T-helper 22 cell (primary cell): ENCODE measurements around the gene INPP4A.

Experiments
- DNase-seq: peaks from one replicate; pipeline ENCODE4 v3.0.0-alpha.2; 2020; ENCODE audit warnings: low read depth

INPP4A gene

DNA sequence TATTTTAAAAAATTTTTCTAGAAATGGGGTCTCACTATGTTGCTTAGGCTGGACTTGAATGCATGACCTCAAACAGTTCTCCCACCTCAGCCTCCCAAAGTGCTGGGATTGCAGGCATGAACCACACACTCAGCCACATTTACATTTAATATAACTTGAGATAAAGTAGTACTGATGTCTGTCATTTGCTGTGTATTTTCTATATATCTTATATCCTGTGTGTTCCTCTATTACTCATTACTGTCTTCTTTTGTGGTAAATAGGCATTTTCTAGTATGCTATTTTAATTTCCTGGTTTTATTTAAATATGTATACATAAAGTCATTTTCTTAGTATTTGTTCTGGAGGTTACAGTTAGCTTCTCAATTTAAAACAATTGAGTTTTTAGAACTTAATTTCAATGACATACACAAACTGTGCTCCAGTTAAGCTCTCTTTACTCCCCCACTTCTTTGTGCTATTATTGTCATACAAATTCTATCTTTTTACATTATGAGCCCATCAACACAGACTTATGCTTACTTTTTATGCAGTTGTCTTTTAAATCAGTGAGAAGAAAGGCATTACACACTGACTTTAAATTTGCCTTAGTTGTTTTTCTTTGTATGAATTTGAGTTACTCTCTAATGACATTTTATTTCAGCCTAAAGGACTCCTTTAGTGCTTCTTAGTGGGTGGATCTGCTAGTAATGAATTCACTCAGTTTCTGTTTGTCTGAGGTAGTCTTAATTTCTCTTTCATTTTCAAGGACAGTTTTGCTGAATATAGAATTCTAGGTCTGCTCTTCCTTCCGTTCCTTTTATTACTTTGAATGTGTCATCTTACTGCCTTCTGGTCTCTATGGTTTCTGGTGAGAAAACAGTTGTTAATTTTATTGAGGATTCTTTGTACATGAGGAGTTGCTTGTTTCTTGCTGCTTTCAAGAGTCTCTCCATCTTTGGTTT, 6.2 kb upstream of the INPP4A start:
- DNase-seq: no peak

DNA sequence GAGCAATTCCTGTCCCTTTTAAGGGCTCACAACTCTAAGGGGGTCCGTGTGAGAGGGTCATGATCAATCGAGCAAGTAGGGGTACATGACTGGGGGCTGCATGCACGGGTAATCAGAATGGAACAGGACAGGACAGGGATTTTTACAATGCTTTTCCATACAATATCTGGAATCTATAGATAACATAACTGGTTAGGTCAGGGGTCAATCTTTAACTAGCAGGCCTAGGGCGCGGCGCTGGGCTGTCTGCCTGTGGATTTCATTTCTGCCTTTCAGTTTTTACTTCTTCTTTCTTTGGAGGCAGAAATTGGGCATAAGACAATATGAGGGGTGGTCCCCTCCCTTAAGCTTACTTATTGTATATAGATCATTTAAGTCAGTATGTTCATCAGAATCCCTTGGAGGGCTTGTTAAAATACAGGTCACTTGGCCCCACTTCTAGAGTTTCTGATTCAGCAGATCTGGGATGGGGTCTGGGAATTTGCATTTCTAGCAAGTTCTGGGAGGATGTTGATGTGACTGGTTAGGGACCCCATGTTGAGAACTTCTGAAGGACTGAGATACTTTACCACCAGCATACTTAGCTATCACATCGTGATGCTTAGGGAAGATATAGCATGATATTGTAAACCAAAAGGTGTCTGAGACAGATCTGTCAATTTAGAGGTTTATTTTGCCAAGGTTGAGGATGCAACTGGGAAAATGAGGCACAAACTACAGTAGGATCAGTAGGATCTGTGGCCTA, 2.8 kb upstream of the INPP4A start:
- DNase-seq: no peak

DNA sequence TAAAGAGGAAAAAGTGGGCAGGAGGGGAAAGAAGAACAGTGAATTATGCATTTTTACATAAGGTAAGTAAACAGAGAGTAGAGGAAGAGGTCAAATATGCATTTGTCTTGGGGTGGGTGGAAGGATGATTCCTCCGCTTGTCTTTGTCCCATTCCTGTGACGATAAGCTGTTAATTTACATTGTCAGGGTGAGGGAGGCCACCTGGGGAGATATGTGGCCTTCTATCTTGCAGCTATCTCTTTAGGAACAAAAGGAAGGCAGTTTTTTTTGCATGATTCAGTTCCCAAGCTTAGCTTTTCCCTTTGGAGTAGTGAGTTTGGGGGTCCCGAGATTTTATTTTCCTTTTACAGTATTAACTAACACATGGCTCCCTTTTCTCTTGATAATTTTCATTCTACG, 2.2 kb upstream of the INPP4A start:
- no peak for DNase-seq

DNA sequence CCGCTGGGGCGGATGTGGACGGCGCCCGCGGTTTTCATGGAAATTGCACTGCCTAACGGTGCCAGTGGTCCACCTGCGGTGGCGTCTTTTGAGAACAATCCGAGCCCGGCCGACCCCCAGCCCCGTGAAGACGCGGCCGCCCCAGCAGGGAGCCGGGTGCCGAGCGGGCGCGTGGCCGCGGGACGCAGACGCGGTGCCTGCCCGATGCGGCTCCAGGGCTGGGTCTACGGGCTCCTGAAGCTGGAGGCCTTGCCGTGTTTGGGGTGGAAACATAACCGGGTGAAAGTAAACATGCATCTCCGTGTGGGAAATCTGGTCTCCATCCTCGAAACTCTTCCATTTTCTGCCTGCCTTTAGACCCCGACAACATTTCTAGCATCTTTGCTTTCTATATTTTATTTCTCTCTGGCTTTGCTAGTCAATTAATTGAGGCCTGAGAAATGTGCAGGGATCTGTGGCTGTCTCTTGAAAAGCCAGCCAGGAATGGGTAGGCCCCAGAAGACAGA, 572 bp downstream of the INPP4A start:
- DNase-seq: no peak

DNA sequence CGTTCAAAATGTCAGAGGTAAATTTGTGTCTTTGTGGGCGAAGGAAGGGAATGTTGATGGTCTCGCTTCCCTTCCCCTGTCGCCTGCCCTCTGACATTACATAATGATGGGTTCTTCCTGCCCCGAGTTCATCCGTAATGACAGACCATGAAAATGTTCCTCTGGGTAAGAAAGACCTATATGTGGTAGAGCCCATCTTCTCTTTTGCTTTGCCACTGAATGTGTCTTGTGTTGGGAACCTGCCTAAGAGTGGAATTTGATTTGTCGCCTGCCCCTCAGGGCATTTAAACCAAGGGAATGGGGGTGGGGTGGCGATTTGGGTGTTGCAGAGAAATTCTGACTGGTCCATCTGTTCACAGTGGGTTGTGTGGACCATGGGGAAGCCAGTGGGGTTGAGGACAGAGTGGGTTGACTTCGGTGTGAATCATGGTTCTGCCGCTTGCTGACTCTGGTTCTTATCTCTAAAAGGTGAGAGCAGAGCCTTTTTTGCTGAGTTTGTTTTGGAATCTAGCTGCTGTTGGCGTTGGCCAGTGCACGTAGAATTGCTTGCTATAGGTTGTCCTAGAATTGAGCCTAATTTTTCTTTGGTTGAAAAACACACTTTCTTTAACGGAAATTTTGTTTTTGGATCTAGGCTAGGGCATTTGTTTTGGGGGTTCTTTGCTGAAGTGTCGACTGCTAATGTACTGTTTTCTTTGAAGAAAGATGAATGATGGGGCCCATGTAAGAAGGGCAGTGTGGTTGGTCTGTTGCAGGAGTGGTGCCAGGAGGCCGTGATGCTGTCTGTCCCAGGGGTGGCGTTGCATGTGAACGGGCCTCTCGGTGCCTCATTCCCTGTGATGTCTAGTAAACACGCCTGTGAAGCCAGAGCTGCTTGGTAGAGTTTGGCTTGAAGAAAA, 1.3 kb downstream of the INPP4A start:
- no peak for DNase-seq

DNA sequence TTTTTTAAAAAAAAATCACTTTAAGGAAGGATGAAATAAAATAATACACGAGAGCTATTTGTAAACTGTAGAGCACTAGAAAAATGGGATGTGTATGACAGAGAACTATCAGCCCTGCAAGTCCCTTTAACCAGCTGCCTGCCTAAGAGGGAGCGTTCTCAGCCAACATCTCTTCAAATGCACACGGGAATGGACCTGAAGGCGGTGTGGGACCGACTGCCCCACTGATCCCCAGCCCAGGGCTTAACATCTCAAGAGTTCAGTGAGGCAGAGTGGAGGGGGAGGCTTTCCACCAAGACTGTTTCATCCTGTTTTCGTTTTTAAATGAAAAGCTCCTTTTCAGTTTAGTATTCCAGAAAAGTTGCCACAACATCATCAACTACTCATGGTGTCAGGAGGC, 2.2 kb downstream of the INPP4A start:
- DNase-seq: no peak

DNA sequence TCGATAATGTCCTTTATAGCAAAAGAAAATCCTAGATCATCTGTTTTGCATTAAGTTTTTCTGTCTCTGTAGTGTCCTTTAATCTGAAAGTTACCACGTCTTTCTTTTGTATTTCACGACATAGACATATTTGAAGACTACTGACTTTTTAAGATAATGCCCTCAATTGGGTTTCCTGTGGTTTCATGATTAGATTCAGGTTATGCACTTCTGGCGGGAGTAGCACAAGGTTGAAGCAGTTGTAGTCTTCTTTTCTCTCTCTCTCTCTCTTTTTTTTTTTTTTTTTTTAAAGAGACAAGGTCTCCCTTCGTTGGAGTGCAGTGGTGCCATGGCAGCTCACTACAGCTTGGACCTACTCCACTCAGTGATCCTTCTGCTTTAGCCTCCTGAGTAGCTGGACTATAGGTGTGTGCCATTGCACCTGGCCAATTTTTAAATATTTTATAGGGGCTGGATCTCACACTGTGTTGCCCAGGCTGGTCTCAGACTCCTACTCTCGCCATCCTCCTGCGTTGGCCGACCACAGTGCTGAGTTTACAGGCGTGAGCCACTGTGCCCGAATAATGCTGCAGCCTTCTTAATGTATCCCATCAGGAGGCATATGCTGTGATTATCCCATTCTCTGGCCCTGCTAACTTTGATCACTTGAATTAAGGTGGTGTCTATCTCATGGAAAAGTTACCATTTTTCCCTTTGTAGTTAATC, 3.9 kb downstream of the INPP4A start:
- DNase-seq: no peak

DNA sequence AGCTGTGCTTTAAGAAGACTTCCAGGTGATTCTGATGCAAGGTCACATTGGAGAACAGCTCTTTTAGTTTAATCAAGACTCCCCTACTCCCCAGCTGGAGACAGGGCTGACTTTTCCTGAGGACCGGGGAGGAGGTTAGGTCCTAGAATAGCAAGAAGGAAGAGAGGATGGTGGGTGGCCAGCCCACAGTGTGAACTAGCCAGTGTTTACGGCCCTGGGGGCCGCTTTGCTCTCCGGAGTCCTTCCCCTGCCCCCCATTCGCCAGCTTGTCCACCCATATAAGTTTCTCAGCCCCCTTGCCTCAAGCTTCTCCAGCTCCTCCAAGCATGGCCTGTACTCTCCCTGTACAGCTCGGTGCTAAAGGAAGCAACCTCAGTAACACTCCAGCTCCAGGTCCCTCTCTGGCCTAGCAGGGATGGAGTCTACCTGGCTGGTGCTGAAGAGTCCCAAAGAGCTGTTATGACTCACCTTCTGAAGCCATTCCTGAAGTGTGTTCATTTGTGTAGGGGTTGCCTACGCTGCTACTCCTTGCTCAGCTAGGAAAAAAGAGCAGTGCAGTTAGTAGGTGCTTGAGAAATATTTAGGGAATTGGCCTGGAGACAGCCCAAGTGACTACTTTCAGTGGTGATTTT, 7.9 kb downstream of the INPP4A start:
- no peak for DNase-seq

DNA sequence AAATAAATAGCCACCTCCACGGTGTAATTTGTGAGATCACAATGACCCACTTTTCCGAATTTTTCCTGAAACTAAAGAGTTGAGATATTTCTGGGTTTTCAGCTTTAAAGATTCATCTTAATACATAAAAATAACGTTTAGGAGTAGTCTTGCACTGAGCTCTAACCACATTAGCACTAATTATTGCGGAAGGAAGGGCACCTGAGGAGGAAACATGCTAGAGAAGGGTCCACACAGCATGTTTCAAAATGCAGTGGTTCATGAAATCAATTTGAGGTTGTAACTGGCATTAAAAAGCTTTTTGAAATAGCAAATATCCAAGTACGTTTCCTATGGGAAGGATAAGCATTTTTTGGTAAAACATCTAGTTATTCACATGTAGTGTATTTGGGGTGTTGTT, 8.4 kb downstream of the INPP4A start:
- DNase-seq: no peak

DNA sequence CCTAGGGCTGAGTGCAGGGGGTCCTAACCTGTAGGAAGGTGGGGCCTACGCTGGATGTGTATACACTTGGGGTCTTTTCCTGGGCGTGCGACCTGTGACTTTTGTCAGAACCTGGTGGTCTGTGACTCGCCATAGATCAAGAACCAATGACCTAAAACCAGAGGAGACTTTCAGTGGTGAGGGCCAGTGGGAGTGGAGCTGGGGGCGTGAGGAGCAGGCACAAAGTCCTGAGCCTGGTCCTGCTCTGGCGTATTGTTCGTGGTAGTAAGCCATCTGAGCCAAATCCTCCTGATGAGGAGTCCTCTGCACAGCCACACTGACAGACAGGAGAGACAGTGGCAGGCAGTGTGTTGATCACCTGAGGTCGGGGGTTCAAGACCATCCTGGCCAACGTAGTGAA, 8.9 kb downstream of the INPP4A start:
- DNase-seq: no peak

DNA sequence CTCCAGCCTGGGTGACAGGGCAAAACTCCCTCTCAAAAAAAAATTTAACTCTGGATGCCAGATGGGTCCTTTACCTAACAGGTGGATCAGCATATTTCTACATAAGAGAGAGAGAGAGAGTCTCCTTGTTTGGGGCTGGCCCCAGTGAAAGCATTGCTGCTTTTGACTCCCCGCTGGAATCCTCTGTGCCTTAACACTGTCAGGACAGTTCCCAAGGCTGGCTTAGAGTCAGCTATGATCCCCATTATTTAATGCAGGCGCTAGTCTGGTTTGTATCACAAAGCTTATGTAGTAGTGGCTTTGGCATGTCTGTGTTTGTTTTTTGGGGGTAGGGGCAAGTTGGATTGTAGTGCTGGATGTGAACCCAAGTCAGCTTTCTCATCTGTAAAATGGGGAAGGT, 9.4 kb downstream of the INPP4A start:
- no peak for DNase-seq

DNA sequence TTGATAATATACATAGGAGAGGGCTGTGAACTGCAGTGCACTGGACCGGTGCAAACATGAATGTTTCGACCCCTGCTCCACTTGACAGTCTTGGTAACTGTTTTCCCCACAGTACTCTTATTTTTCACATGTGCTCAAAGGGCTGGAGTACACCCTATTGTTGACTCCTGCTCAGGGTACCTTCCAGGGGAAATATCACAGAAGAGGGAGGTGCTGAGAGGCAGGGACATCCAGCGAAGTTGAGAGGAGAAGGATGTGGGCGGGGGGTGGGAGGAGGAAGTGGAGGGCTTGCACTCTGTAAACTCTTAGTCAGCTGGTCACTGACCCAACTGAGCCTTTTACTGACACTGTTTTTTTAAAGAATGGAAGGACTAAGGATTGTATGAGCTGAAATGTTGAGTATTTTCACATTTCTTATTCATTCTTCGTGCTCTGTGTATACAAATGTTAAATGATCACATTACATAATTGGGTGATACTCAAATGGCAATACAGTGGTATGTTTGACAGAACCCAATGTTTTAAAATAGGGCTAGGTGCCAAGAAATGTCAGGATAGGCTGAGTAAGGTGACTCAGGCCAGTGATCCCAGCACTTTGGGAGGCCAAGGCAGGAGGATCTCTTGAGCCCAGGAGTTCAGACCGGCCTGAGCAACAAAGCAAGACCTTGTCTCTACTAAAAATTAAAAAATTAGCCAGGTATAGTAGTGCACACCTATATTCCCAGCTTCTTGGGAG, 10.0 kb downstream of the INPP4A start:
- no peak for DNase-seq

DNA sequence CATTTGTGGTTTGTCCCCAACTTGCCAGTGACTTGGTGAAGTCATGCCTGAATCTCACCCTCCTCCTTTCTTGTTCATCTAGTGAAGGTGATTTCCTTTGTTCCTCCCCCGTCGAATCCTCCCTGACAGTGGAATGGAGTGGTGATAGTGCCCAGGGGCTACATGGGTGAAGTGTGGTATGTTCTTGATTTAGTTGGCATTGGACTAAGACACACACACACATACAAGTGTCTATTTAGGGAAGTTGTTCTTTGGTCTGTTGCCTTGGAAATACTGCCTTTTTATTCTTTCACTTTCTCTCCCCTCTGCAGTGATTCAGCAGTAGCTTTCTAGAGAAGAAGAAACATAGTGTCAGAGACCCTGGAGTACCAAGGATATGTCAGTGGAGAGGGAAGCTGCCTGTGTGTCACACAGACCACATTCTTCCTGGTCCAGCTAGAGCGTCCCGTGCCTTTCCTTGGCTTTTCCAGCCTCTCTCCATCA, 10.9 kb downstream of the INPP4A start:
- DNase-seq: no peak

DNA sequence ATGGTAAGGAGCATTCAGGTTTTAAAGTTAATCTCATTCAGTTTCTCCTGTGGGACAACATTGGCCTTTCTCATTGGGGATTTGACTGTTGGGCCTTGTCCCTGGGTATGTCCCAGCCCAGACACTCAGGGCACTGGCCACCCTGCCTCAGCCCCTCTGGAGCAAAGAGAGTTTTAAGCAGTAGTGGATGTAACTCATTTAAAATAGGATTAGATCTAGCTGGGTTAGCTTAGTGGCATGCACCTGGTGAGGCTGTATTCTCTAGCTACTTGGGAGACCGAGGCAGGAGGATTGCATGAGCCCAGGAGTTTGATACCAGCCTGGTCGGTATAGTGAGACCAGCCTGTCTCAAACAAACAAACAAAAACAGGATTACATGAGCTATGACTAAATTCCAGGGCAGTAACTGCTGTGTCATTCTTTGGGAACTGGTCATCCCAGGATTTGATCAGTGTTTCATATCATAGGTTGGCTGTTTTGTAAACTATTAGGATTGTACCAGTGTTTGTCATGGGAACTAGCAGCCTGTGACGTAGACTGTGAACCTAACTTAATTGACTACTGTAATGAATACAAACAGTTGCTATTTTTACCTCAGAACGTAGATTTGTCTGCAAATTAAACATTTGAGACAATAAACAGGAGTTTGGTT, 12.5 kb downstream of the INPP4A start:
- DNase-seq: no peak

DNA sequence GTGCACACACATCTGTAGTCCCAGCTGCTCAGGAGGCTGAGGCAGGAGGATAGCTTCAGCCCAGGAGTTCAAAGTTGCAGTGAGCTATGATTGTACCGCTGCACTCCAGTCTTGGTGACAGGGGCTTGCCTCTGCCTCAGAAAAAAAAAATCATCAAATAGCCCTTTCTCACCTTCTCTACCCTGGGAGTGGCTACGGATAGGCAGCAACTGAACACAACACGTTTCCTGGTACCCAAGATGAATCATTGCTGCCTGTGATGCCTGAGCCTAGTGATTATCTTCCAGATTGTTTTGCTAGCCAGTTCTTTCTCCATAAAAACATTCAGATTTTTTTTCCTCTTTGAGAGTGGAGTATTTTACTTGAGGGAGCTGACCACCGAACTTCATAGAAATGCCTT, 13.5 kb downstream of the INPP4A start:
- no peak for DNase-seq

DNA sequence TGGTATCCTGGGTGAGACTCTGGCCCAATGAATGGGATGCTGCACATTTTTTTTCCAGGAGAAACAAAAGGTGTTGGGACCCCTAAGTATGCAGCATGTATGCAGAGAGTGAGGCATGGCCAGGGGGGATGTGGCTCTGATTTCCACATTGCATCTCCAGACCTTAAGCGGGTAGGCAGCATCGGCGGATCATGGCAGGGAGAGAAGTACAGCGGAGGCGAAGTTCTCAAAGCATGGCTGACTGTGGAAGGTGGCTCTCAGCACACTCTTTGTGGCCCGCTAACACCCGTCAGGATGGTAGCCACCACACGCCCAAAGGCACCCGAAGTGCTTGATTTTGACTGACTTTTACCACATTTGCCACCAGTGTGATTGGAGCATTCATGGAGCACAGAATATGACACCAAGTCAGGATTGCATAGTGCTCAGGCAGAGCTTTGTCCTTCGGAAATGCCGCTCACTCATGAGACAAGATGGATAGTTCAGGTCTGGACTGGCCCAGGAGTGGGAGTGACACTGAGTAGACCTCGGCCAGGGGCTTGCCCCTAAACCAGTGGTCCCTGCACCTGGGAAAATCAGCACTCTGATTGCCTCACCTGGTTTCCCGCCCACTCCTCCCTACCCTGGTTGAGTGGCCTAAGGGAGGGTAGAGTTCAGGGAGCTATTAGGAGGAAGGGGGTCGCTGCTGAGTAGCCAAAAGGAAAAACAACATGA, 14.2 kb downstream of the INPP4A start:
- DNase-seq: no peak

DNA sequence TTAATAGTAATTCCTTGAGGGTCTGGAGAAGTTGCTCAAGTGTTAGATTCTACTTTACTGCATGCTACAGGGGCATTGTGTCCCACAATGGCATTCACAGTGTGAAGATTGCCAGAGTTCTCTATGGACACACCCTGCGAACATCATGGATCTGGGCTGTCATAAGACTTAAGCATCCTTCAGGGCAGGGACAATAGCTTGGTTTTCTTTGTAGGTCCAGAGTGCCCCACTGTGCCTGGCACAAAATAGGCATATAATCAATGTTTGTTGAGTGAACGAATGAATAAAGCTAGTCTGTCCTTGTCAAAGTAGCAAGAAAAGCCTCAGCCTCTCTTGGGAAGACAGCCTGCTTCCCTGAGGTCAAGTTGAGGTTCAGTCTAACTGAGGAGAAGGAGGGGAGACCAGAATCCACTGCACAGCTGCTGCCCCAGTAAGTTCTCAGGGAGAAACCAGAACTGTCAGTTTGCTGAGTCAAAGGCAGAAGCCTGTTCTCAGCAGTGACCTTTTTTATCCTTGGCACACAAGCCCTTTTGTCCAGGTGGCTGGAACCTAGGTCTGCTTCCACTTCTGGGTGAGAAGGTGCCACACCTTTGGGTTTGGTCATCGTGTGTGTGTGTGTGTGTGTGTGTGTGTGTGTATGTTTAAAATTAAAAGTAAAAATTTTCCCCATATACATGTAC, 15.0 kb downstream of the INPP4A start:
- no peak for DNase-seq
